Keratinocyte (primary cell): Measurements from ENCODE around the gene SPATA2. TPM values are rescaled to one million over a fixed set of nuclear protein-coding genes. Genes with fewer than 3 reads are reported as not detected.

Experiments used
- DNase-seq: peaks from one replicate; pipeline ENCODE4 v3.0.0-alpha.2; 2011; ENCODE audit warnings: low read depth, missing footprints, low spot score
- FAIRE-seq: peaks from 2 replicates; lab custom pipeline; 2011; peaks lifted over from hg19 to GRCh38; lab: Jason Lieb, UNC
- H2AFZ ChIP-seq: 2 replicates; pipeline ENCODE4 v1.6.0; 2012; ENCODE audit warnings: low read length, control low read depth, inconsistent platforms; ENCODE audit not compliant: control insufficient read depth
- H3K27ac ChIP-seq: 2 replicates; pipeline ENCODE4 v1.5.1; 2011; ENCODE audit warnings: low read length; ENCODE audit not compliant: control insufficient read depth, insufficient read depth
- H3K27me3 ChIP-seq: 3 replicates; pipeline ENCODE4 v1.6.0; 2011; ENCODE audit warnings: low read length; ENCODE audit not compliant: control insufficient read depth, insufficient read depth; ENCODE audit errors: extremely low read depth
- H3K36me3 ChIP-seq, 2 experiments: 2 replicates in 1 of 2; 3 replicates in 1 of 2; pipeline ENCODE4 v1.5.1; 2011; ENCODE audit warnings: low read length in 2 of 2, mild to moderate bottlenecking in 1 of 2; ENCODE audit not compliant: control insufficient read depth in 2 of 2, insufficient read depth in 2 of 2; ENCODE audit errors: extremely low read depth in 1 of 2
- H3K4me1 ChIP-seq: 3 replicates; pipeline ENCODE4 v1.5.1; 2011; ENCODE audit warnings: low read length; ENCODE audit not compliant: control insufficient read depth, insufficient read depth; ENCODE audit errors: extremely low read depth
- H3K4me2 ChIP-seq: 3 replicates; pipeline ENCODE4 v1.6.0; 2011; ENCODE audit warnings: low read depth, low read length; ENCODE audit not compliant: control insufficient read depth, insufficient read depth; ENCODE audit errors: extremely low read depth
- H3K4me3 ChIP-seq, 3 experiments: fragments of 200-600 bp in 1 of 3; sonication (generic) in 1 of 3; 2 replicates in 2 of 3; 3 replicates in 1 of 3; pipeline ENCODE4 v1.5.1; 2011 to 2016; ENCODE audit warnings: low read length in 3 of 3, mild to moderate bottlenecking in 3 of 3, control low read depth in 2 of 3, inconsistent platforms in 1 of 3, low read depth in 1 of 3, mixed read lengths in 1 of 3, mixed run types in 1 of 3, moderate library complexity in 1 of 3; ENCODE audit not compliant: control insufficient read depth in 2 of 3, insufficient read depth in 2 of 3; ENCODE audit errors: extremely low read depth in 1 of 3
- H3K79me2 ChIP-seq: 2 replicates; pipeline ENCODE4 v1.6.0; 2012; ENCODE audit warnings: low read length; ENCODE audit not compliant: control insufficient read depth, insufficient read depth
- H3K9ac ChIP-seq: 3 replicates; pipeline ENCODE4 v1.6.0; 2011; ENCODE audit warnings: low read length; ENCODE audit not compliant: control insufficient read depth, insufficient read depth; ENCODE audit errors: extremely low read depth
- H3K9me1 ChIP-seq: 3 replicates; pipeline ENCODE4 v1.6.0; 2011; ENCODE audit warnings: low read length; ENCODE audit not compliant: control insufficient read depth, insufficient read depth; ENCODE audit errors: extremely low read depth
- H3K9me3 ChIP-seq: 2 replicates; pipeline ENCODE4 v1.5.1; 2012; ENCODE audit warnings: low read depth, low read length; ENCODE audit not compliant: control insufficient read depth
- H4K20me1 ChIP-seq: 3 replicates; pipeline ENCODE4 v1.6.0; 2011; ENCODE audit warnings: low read length; ENCODE audit not compliant: control insufficient read depth, insufficient read depth; ENCODE audit errors: extremely low read depth
- CTCF ChIP-seq, 3 experiments: IDR thresholded peaks in 1 of 3; conservative IDR thresholded peaks in 1 of 3; optimal IDR thresholded peaks in 1 of 3; 2 replicates in 2 of 3; 3 replicates in 1 of 3; pipeline versions ENCODE3 to v1.5.1; 2011; ENCODE audit warnings: low read length in 3 of 3, mild to moderate bottlenecking in 3 of 3, moderate library complexity in 2 of 3, control low read depth in 1 of 3, inconsistent platforms in 1 of 3; ENCODE audit not compliant: insufficient read depth in 2 of 3; ENCODE audit errors: extremely low read depth in 1 of 3
- EZH2 ChIP-seq: IDR thresholded peaks from one replicate; pipeline ENCODE4 v1.6.1; 2012; ENCODE audit warnings: inconsistent platforms, mild to moderate bottlenecking, low read length, moderate library complexity
- dilution Hi-C: fragments of 300-500 bp; cut with MboI; formaldehyde crosslinking; loops from one replicate; pipeline ENCODE4 v1.7.0; 2020; ENCODE audit warnings: low sequenced_read_pairs; ENCODE audit not compliant: extremely low pct_ligation_motif_present
- polyA plus RNA-seq, 5 experiments: library from polyadenylated mRNA; depleted of rRNA in 3 of 5; stranded (reverse) in 3 of 5; stranded (forward) in 1 of 5; unstranded in 1 of 5; fragments of >200 nt; gene quantifications; 1 replicate in 1 of 5; 2 replicates in 3 of 5; 3 replicates in 1 of 5; pipeline versions ENCODE4 v1.2.1 to v1.2.3, GENCODE V29; 2011 to 2012; ENCODE audit warnings: missing spikeins in 2 of 5, low read depth in 1 of 5, low replicate concordance in 1 of 5

The SPATA2 gene
- polyA plus RNA-seq, 1 donor (not counting 4 experiments of a cell fraction or from before 2014, with no cell fraction given), result 3.2 TPM

- no peak for DNase-seq
- no peak for FAIRE-seq
- H3K36me3 ChIP-seq, result peaks cover 10 to 13% of the 10 kb centered on the region in 2 experiments
- no peaks in the 10 kb centered on the region for H4K20me1 ChIP-seq
- H3K27me3 ChIP-seq, result no peaks in the 10 kb centered on the region
- H3K9me1 ChIP-seq, result no peaks in the 10 kb centered on the region
- dilution Hi-C loops, result no loop called here
- H2AFZ ChIP-seq, result no peak overlapping the region
- H3K4me3 ChIP-seq, result no peak overlapping the region
- H3K9ac ChIP-seq, result no peak overlapping the region
- no peak overlapping the region for H3K4me2 ChIP-seq
- H3K9me3 ChIP-seq, result no peaks in the 10 kb centered on the region
- H3K4me1 ChIP-seq, result no peaks in the 10 kb centered on the region
- no peaks in the 10 kb centered on the region for H3K79me2 ChIP-seq
- H3K27ac ChIP-seq, result no peak overlapping the region
- TF ChIP-seq EZH2 (no peak), CTCF (optimal IDR thresholded peaks at IDR 0.05 in 1 of 3, IDR thresholded peaks at IDR 0.05 in 1 of 3, conservative IDR thresholded peaks at IDR 0.05 in 1 of 3; ENCODE audit: extremely low read depth in 1 of 3, insufficient read depth in 2 of 3, low read length in 3 of 3) (no peak)
Observed at GRCh38 chr20:49882171-49882970, 33.0 kb downstream of the SPATA2 start.

- H3K4me2 ChIP-seq, result no peak overlapping the region
Observed at GRCh38 chr20:49880724-49881445, 34.4 kb downstream of the SPATA2 start.

More at GRCh38 chr20:49880724-49881445, 34.4 kb downstream of the SPATA2 start:
- no peak for DNase-seq
- no peaks in the 10 kb centered on the region for H4K20me1 ChIP-seq
- no peaks in the 10 kb centered on the region for H3K79me2 ChIP-seq
- H2AFZ ChIP-seq, result no peak overlapping the region
- dilution Hi-C loops, result no loop called here
- H3K9me1 ChIP-seq, result no peaks in the 10 kb centered on the region
- H3K9ac ChIP-seq, result no peak overlapping the region
- H3K27me3 ChIP-seq, result no peaks in the 10 kb centered on the region
- H3K36me3 ChIP-seq, result peaks cover 10 to 13% of the 10 kb centered on the region in 2 experiments
- no peak overlapping the region for H3K4me3 ChIP-seq
- no peaks in the 10 kb centered on the region for H3K9me3 ChIP-seq
- TF ChIP-seq EZH2 (no peak), CTCF (optimal IDR thresholded peaks at IDR 0.05 in 1 of 3, IDR thresholded peaks at IDR 0.05 in 1 of 3, conservative IDR thresholded peaks at IDR 0.05 in 1 of 3; ENCODE audit: extremely low read depth in 1 of 3, insufficient read depth in 2 of 3, low read length in 3 of 3) (no peak)
- FAIRE-seq, result no peak
- no peak overlapping the region for H3K27ac ChIP-seq
- H3K4me1 ChIP-seq, result no peaks in the 10 kb centered on the region
